HG02798 (cell line): Measurements from ENCODE around the gene SERPINB4.
A peak's percentile ranks its signal among the peaks of the same experiment; 100 is the strongest.

Source experiments
- ATAC-seq: cut with Tn5 transposase; IDR thresholded peaks from one replicate; pipeline ENCODE4 v1.9.1; 2021; ENCODE audit warnings: mild to moderate bottlenecking; ENCODE audit not compliant: unreplicated experiment, poor library complexity

The SERPINB4 gene

GRCh38 chr18:63637703-63638102, 6.4 kb downstream of the SERPINB4 start:
- no peak for ATAC-seq

GRCh38 chr18:63627819-63628218, 16.2 kb downstream of the SERPINB4 start:
- no peak for ATAC-seq

- ATAC-seq, result no peak
Measured at GRCh38 chr18:63626431-63626830, 17.6 kb downstream of the SERPINB4 start.

GRCh38 chr18:63624863-63625262, 19.2 kb downstream of the SERPINB4 start:
- no peak for ATAC-seq

GRCh38 chr18:63619661-63620060, 24.4 kb downstream of the SERPINB4 start:
- no peak for ATAC-seq

- ATAC-seq, result no peak
Measured at GRCh38 chr18:63617915-63618234, 26.2 kb downstream of the SERPINB4 start.

GRCh38 chr18:63617049-63617914, 26.8 kb downstream of the SERPINB4 start:
- ATAC-seq, result peak; percentile 76

- no peak for ATAC-seq
Measured at GRCh38 chr18:63613420-63613819, 30.6 kb downstream of the SERPINB4 start.

GRCh38 chr18:63606526-63606925, 37.5 kb downstream of the SERPINB4 start:
- no peak for ATAC-seq

GRCh38 chr18:63604791-63605567, 39.1 kb downstream of the SERPINB4 start:
- ATAC-seq, result no peak

- ATAC-seq, result peak; percentile 89
Measured at GRCh38 chr18:63603772-63604171, 40.3 kb downstream of the SERPINB4 start.

- ATAC-seq, result no peak
Measured at GRCh38 chr18:63603355-63603754, 40.7 kb downstream of the SERPINB4 start.

GRCh38 chr18:63596964-63597363, 47.1 kb downstream of the SERPINB4 start:
- no peak for ATAC-seq

- ATAC-seq, result no peak
Measured at GRCh38 chr18:63592471-63592870, 51.6 kb downstream of the SERPINB4 start.

- no peak for ATAC-seq
Measured at GRCh38 chr18:63591725-63592124, 52.3 kb downstream of the SERPINB4 start.

GRCh38 chr18:63590966-63591695, 52.9 kb downstream of the SERPINB4 start:
- ATAC-seq, result no peak

GRCh38 chr18:63590373-63590772, 53.7 kb downstream of the SERPINB4 start:
- ATAC-seq, result no peak

- ATAC-seq, result no peak
Measured at GRCh38 chr18:63588909-63589308, 55.1 kb downstream of the SERPINB4 start.
